ENCODE data around the gene MRPS30. TPM values are rescaled to one million over a fixed set of nuclear protein-coding genes. Genes with fewer than 3 reads are reported as not detected.
A peak's percentile ranks its signal among the peaks of the same experiment; 100 is the strongest.
"Not testable (repeated sequence)": the region's sequence is repeated elsewhere in the genome, so short reads cannot be mapped to it uniquely, and the experiment has no call there.

MRPS30 gene
- total and polyA plus RNA-seq, 8 donors: 36.3 to 64.7 (median 56.9) TPM

DNA sequence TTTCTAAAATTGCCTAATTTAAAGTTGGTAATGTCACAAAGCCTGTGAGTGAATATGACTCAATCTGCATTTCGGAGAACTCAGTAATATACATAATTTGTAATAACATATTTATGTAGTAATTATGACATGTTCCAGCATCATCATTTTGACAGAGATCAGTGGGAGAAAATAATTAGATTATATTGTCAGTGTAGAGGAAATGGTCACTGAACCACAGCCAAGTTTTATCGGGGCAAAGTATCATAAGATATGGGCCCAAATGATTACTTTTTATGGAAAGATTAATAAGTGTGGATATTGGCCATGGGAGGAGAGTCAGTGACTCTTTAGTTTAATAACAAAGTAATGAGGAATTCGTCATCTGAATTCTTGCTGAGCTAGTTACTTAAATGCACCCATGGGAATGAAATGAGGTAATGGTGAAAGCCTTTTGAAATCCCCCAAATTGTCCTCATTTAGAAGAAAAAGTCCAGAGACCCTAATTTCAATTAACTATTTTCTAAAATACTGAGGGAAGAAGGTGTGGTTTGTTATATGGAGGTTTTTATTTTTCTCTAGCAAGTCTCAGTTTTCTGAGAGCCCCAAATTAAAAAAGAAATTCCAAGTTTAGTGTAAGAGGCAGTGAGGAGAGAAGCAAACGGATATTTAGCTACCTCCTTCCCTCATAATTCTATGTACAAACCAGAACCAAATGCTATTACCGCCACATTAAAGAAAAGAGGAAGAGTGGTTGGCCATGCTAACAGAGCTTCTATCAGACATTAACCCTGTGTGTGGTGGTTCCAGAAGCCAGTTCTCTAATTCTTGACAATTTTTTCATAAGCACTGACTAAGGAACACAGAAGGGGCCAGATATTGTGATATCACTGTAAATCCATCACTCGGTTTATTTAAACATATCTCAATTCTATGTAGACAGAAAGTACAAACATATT lies 37.7 kb upstream of the MRPS30 start:
- no peaks in the 10 kb centered on the region for H3K36me3 ChIP-seq
- DNase-seq (peak in 1 of 4 donors; percentile 5), ATAC-seq (no peak)
- TF ChIP-seq, protein P1, sequence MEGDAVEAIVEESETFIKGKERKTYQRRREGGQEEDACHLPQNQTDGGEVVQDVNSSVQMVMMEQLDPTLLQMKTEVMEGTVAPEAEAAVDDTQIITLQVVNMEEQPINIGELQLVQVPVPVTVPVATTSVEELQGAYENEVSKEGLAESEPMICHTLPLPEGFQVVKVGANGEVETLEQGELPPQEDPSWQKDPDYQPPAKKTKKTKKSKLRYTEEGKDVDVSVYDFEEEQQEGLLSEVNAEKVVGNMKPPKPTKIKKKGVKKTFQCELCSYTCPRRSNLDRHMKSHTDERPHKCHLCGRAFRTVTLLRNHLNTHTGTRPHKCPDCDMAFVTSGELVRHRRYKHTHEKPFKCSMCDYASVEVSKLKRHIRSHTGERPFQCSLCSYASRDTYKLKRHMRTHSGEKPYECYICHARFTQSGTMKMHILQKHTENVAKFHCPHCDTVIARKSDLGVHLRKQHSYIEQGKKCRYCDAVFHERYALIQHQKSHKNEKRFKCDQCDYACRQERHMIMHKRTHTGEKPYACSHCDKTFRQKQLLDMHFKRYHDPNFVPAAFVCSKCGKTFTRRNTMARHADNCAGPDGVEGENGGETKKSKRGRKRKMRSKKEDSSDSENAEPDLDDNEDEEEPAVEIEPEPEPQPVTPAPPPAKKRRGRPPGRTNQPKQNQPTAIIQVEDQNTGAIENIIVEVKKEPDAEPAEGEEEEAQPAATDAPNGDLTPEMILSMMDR (IDR thresholded peaks at IDR 0.05): no peak
- no peaks in the 10 kb centered on the region for H3K27me3 ChIP-seq
- no peaks in the 10 kb centered on the region for H3K9me3 ChIP-seq
- H3K4me3 ChIP-seq: no peak overlapping the region
- no peak overlapping the region for H3K27ac ChIP-seq
- no peaks in the 10 kb centered on the region for H3K4me1 ChIP-seq
- intact Hi-C loops (cut with DNase I): no loop called here

DNA sequence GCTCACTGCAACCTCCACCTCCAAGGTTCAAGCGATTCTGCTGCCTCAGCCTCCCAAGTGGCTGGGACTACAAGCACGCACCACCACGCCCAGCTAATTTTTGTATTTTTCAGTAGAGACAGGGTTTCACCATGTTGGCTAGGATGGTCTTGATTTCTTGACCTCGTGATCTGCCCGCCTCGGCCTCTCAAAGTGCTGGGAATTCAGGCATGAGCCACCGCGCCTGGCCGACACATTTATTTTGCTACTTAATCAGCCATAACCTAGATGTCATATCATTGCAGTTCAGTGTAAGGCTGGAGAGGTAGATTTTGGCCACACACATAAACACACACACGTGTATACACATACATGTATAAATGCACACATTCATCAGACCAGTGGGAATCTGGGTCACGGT lies 36.4 kb upstream of the MRPS30 start:
- H3K9me3 ChIP-seq; intact Hi-C loops (cut with DNase I); H3K36me3 ChIP-seq; H3K27me3 ChIP-seq; H3K4me3 ChIP-seq; H3K27ac ChIP-seq; DNase-seq; H3K4me1 ChIP-seq; ATAC-seq: not testable (repeated sequence)

DNA sequence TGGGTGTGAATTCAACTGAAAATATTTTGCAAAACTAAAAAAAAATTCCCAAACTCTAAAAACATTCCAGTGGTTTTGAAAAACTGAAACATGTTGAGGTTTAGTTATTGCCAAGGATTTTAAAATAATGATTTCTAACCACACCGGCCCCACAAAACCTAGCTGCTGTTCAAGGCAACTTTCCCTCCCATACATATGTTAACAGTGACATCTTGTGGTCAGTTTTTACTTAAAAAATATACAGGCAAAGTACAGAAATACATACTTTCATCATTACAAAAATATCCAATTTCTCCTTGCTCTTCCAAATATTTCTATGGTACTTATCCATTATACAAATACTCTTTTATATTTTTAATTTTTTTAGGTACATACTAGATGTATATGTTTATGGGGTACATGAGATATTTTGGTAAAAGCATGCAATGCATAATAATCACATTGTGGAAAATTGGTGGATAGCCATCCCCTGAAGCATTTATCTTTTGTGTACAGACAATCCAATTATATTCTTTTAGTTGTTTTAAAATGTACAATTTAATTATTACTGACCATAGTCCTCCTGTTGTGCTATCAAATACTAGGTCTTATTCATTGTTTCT lies 34.4 kb upstream of the MRPS30 start:
- TF ChIP-seq, protein P1 (IDR thresholded peaks at IDR 0.05): peak in 1 of 2 donors; percentile 31
- intact Hi-C loops (cut with DNase I): no loop called here
- DNase-seq: peak in 2 of 4 donors; percentile 41 to 70
- Histone ChIP-seq H3K4me1 (no peaks in the 10 kb centered on the region), H3K36me3 (no peaks in the 10 kb centered on the region), H3K27ac (no peak overlapping the region), H3K27me3 (no peaks in the 10 kb centered on the region), H3K4me3 (no peak overlapping the region), H3K9me3 (no peaks in the 10 kb centered on the region)
- ATAC-seq: peak; percentile 78

DNA sequence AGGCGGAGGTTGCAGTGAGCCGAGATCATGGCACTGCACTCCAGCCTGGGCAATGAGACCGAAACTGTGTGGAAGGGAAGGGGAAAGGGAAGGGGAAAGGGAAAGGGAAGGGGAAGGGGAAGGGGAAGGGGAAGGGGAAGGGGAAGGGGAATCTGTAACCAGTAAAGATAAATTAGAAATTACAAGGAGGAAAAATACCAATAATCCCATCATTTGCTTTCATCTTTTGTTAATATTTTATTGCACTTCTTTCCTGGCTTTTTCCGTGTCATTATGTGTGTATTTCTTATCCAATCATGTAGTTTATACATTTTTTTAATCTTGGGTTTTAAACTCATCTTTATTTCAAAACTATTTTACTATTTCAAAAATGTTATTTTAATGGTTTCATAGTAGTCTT lies 29.6 kb upstream of the MRPS30 start:
- no peaks in the 10 kb centered on the region for H3K9me3 ChIP-seq
- no peaks in the 10 kb centered on the region for H3K4me1 ChIP-seq
- H3K4me3 ChIP-seq: no peak overlapping the region
- no peaks in the 10 kb centered on the region for H3K27me3 ChIP-seq
- TF ChIP-seq, protein P1 (IDR thresholded peaks at IDR 0.05): no peak
- ATAC-seq: no peak
- no peak for DNase-seq
- H3K36me3 ChIP-seq: no peaks in the 10 kb centered on the region
- intact Hi-C loops (cut with DNase I): no loop called here
- H3K27ac ChIP-seq: no peak overlapping the region

DNA sequence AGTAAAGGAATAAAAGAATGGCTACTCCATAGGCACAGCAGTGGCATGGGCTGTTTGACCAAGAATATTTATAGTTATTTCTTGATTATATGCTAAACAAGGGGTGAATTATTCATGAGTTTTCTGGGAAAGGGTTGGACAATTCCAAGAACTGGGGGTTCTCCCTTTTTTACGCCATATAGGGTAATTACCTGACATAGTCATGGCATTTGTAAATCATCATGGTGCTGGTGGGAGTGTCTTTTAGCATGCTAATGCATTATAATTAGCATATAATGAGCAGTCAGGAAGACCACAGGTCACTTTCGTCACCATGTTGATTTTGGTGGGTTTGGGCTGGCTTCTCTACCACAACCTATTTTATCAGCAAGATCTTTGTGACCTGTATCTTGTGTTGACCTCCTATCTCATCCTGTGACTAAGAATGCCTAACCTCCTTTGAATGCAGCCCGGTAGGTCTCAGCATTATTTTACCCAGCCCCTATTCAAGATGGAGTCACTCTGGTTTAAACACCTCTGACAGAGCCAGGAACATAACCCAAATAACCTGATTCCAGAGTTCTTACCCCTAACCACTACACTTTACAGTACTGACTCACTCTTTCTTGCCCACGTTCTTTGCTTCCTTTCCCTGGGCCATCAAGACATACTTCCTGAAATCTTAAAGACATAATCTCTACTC lies 25.0 kb upstream of the MRPS30 start:
- H3K9me3 ChIP-seq: peaks cover 0 to 18% of the 10 kb centered on the region in 2 donors
- no peaks in the 10 kb centered on the region for H3K36me3 ChIP-seq
- no peaks in the 10 kb centered on the region for H3K27me3 ChIP-seq
- no peak for DNase-seq
- H3K27ac ChIP-seq: no peak overlapping the region
- TF ChIP-seq, protein P1 (IDR thresholded peaks at IDR 0.05): no peak
- H3K4me1 ChIP-seq: no peaks in the 10 kb centered on the region
- H3K4me3 ChIP-seq: no peak overlapping the region
- intact Hi-C loops (cut with DNase I): no loop called here
- no peak for ATAC-seq
